Mesenteric fat pad (tissue), 1 donor: ENCODE measurements around the gene BTBD10. TPM values are rescaled to one million over a fixed set of nuclear protein-coding genes. Genes with fewer than 3 reads are reported as not detected.

Experiments used
- DNase-seq: peaks from one replicate; pipeline ENCODE4 v3.0.0-alpha.2; 2020; ENCODE audit warnings: low spot score
- total RNA-seq: library from RNA; stranded (reverse); fragmentation: NEBNext Ultra II Directional; extraction: Animal tissue kit (Norgen Biotek cat#: 25700); gene quantifications from one replicate; pipeline ENCODE4 v1.2.1, GENCODE V29; 2021
- donor health status: DM: yes; HTN: yes; CAD: no.

Gene BTBD10
- total RNA-seq, 1 donor from 2014 or later, result 23.2 TPM

DNA sequence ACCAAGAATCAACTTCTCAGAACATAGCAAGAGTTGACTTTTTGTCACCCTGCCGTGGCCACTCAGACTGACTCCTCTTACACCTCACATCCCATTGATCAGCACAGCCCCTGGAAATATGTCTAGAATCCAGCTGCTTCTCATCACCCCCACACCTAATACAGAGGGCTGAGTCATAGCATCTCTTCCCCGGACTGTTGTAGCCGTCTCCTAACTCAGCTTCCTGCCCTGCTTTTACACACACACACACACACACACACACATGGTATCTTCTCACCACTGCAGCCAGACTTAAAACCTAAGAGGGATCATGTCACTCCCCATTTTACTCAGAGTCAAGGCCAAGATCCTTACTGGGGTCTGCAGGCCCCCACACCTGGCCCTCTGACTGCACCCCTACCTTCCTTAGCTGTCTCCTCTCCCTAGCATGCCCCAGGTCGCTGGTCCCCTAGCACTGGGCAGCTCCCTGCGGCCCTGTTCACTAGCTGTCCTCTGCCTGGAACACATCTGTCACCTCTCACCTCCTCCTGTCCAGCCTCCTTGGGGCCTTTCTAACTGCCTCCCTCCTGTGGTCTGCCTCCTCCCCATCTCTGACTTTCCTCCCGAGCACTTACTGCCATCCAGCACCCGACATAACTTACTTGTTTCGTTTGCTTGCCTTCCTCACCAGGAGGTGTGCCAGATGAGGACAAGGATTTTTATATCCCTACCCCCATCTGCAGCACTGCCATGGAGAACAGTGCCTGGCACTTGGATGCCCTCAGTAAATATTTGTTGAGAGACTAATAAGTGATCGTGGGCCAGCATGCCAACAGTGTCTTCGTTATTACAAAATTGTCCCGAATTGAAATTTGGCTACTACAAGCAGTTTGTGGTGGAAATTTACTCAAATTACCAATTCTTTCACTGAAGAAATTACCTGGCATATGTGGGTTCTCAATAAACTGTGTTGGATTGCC, 123.5 kb downstream of the BTBD10 start:
- no peak for DNase-seq

DNA sequence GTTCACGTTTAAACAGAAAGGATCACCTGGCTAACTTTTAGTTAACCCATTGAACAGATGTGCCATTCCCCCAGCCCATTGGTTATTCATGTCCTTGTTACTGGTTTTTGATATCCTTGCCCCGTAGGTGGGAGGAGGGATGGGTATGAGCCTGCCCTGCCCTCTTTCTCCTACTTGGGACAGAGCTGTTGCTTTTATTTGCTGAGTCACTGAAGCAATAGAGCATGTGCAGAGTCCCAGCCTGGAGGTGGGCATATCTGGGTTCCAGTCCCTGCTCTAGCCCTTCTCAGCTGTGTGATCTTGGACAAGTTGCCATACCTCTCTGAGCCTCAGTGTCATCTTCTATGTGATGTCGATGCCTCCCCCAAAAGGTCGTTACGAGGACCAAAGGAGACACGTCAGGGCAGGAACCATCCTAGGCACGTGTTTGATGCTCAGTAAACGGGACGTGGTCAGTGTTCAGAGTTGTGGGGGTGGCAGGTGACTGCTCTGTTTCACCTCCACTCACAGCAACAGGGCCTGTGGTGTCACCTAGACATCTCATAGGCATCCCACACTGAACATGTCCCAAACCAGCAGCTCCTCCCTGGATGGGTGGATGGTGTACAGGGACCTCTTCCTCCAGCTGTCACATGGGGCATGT, 124.5 kb downstream of the BTBD10 start:
- no peak for DNase-seq

DNA sequence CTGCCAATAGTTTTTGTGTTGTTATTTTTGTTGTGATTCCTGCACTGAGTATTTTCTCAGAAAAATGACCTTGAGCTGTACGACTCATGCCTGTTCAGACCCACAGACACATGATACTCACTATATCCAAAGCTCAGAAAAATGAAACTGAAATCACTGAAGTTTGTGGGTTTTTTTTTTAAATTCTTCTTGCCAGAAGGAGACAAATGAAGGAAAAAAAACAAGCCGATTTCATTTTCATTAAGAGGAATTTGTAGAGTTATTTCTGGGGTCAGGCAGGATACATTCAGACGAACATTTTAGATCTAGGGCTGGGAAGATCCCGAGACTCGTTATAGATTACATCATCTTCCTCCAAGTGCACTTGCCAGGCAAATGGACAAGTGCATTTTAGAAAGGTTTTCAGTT, 125.0 kb downstream of the BTBD10 start:
- DNase-seq, result no peak

Other genes starting within 250 kb of the BTBD10 start
- 43.6 TPM for gene BMAL1, start 185.4 kb downstream of the BTBD10 start, total RNA-seq
- not detected for gene PTH, start 32.8 kb upstream of the BTBD10 start, total RNA-seq
- gene FAR1, start 205.4 kb upstream of the BTBD10 start, total RNA-seq, result 58.8 TPM